Osteoblast (primary cell): ENCODE results near the gene NPDC1. TPM values are rescaled to one million over a fixed set of nuclear protein-coding genes. Genes with fewer than 3 reads are reported as not detected.

Experiments used
- DNase-seq: peaks from one replicate; pipeline ENCODE4 v3.0.0; 2011; ENCODE audit warnings: low spot score, mixed read lengths; ENCODE audit not compliant: insufficient read length; ENCODE audit errors: missing footprints
- H2AFZ ChIP-seq: 2 replicates; pipeline ENCODE4 v1.6.0; 2011; ENCODE audit warnings: mild to moderate bottlenecking, low read length
- H3K27ac ChIP-seq: 2 replicates; pipeline ENCODE4 v1.5.1; 2011; ENCODE audit warnings: mild to moderate bottlenecking, low read depth, low read length, moderate library complexity
- H3K27me3 ChIP-seq: 2 replicates; pipeline ENCODE4 v1.6.0; 2012; ENCODE audit warnings: mild to moderate bottlenecking, control low read depth, inconsistent platforms, low read length, moderate library complexity; ENCODE audit not compliant: insufficient read depth
- H3K36me3 ChIP-seq: 2 replicates; pipeline ENCODE4 v1.5.1; 2011; ENCODE audit warnings: mild to moderate bottlenecking, low read length, control low read depth, moderate library complexity; ENCODE audit not compliant: insufficient read depth
- H3K4me1 ChIP-seq: 2 replicates; pipeline ENCODE4 v1.5.1; 2011; ENCODE audit warnings: mild to moderate bottlenecking, low read length, control low read depth, moderate library complexity; ENCODE audit not compliant: insufficient read depth
- H3K4me2 ChIP-seq: 2 replicates; pipeline ENCODE4 v1.6.0; 2011; ENCODE audit warnings: mild to moderate bottlenecking, low read length; ENCODE audit not compliant: insufficient read depth
- H3K4me3 ChIP-seq: fragments of 200-600 bp; sonication (generic); 3 replicates; pipeline ENCODE4 v1.5.1; 2012; ENCODE audit warnings: mild to moderate bottlenecking, low read length, inconsistent platforms; ENCODE audit not compliant: insufficient read depth
- H3K79me2 ChIP-seq: 2 replicates; pipeline ENCODE4 v1.6.0; 2012; ENCODE audit warnings: mild to moderate bottlenecking, low read length, control low read depth, inconsistent platforms; ENCODE audit not compliant: insufficient read depth
- H3K9me3 ChIP-seq: 2 replicates; pipeline ENCODE4 v1.5.1; 2011; ENCODE audit warnings: low read depth, low read length, control low read depth
- H4K20me1 ChIP-seq: 2 replicates; pipeline ENCODE4 v1.6.0; 2012; ENCODE audit warnings: mild to moderate bottlenecking, low read length, control low read depth; ENCODE audit not compliant: insufficient read depth
- CTCF ChIP-seq: IDR thresholded peaks from 2 replicates; pipeline ENCODE4 v1.5.1; 2011; ENCODE audit warnings: mild to moderate bottlenecking, low read depth, low read length, moderate library complexity; ENCODE audit errors: extremely low read depth
- total RNA-seq: library from RNA; depleted of rRNA; stranded (reverse); fragments of >200 nt; gene quantifications from 2 replicates; pipeline ENCODE4 v1.2.3, GENCODE V29; 2012

Gene NPDC1
- total RNA-seq, 1 donor, result 10.1 TPM

GRCh38 chr9:137087409-137087925 lies 41.5 kb upstream of the NPDC1 start:
- Histone ChIP-seq H3K9me3 (no peaks in the 10 kb centered on the region), H3K27ac (peak overlapping the region; percentile 46)

DNA sequence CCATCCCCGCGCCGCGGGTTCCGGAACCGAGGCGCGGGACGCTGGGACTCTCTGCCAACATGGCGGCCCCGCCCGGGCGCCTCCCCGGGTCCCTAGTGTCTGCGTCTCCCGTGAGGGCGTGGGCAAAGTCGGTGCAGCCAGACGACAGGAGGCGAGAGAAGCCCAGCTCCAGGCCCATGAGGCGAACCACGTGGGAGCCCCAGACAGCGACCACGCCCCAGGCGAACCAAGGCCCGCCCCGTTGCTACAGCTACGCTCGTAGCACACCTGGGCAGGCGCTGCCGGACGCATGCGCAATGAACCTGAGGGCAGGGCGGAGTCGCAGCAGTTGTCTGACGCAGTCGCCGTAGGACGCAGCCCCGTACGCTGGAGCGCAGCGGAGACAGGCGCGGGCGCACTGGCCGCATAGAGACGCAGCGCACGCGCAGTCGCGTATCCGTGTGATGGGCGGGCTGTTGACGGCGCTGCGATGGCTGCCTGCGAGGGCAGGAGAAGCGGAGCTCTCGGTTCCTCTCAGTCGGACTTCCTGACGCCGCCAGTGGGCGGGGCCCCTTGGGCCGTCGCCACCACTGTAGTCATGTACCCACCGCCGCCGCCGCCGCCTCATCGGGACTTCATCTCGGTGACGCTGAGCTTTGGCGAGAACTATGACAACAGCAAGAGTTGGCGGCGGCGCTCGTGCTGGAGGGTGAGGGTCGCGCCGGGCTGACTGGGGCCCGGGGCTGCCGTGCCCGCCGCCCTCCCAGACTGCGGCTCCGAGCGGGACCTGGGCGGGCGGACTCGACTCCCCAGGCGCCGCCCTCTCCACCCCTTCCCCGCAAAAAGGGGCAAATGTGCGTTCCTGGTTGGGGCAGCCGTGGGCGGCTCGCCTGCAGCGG lies 40.8 kb upstream of the NPDC1 start, which contains the start of gene MAN1B1:
MAN1B1 (plus strand) TSS at position 455 of the 878 bp plus-strand sequence; CDS start at position 470, 15 bp downstream.
- peaks cover 22% of the 10 kb centered on the region for H3K36me3 ChIP-seq
- H3K27ac ChIP-seq, result peak within 1 kb of the TSS; percentile 73
- H4K20me1 ChIP-seq, result peaks cover 5% of the 10 kb centered on the region
- no peaks in the 10 kb centered on the region for H3K27me3 ChIP-seq
- H3K79me2 ChIP-seq, result peaks cover 31% of the 10 kb centered on the region
- peak within 1 kb of the TSS; percentile 93 for H3K4me3 ChIP-seq
- peak; percentile 100 for DNase-seq
- H2AFZ ChIP-seq, result peak within 1 kb of the TSS; percentile 85
- H3K9me3 ChIP-seq, result no peaks in the 10 kb centered on the region
- TF ChIP-seq CTCF, result no peak
- peak within 1 kb of the TSS; percentile 98 for H3K4me2 ChIP-seq
- H3K4me1 ChIP-seq, result peaks cover 44% of the 10 kb centered on the region

More at GRCh38 chr9:137087409-137087925, 41.5 kb upstream of the NPDC1 start:
- peak overlapping the region; percentile 93 for H3K4me3 ChIP-seq
- no peaks in the 10 kb centered on the region for H3K27me3 ChIP-seq
- peaks cover 22% of the 10 kb centered on the region for H3K36me3 ChIP-seq
- peaks cover 43% of the 10 kb centered on the region for H3K4me1 ChIP-seq
- H4K20me1 ChIP-seq, result peaks cover 5% of the 10 kb centered on the region
- peak overlapping the region; percentile 85 for H2AFZ ChIP-seq
- DNase-seq, result peak; percentile 72
- peak overlapping the region; percentile 98 for H3K4me2 ChIP-seq
- peaks cover 26% of the 10 kb centered on the region for H3K79me2 ChIP-seq
- TF ChIP-seq CTCF, result no peak

DNA sequence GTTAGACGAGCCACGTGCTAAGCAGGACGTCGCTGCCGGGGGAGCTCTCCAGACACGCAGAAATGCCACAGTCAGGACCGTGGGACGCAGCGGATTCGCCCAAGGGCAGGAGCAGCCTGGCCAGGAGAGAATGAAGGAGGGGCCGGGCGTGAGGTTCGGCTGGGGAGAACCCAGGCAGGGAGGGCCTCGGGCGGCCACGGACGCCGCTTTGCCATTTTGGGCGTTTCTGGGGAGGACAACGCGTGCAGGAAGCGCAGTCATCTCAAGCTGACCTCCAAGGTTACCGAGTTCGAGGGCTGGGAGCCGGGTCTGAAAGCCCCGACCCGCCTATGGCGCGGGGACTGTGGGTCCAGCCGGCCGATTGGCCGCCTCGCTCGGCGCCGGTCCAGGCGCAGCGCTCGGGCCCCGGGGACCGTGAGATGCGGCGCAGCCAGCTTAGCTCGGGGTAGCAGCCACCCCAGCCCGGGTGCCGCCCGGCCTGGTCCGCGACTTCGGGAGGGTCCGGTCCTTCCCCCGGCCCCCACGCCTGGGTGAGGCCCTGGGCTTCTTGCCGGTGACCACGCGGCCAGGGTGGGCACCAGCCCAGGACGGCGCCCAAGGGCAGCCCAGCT lies 40.0 kb upstream of the NPDC1 start:
- Histone ChIP-seq H3K4me1 (peaks cover 44% of the 10 kb centered on the region), H3K36me3 (peaks cover 24% of the 10 kb centered on the region)
- DNase-seq, result peak; percentile 90

More for the DNA sequence above, 40.0 kb upstream of the NPDC1 start:
- Histone ChIP-seq H3K27me3 (no peaks in the 10 kb centered on the region), H3K27ac (peak overlapping the region; percentile 73), H3K79me2 (peaks cover 33% of the 10 kb centered on the region), H3K4me3 (peak overlapping the region; percentile 93), H4K20me1 (peaks cover 2% of the 10 kb centered on the region), H3K4me2 (peak overlapping the region; percentile 98), H3K9me3 (no peaks in the 10 kb centered on the region), H2AFZ (peak overlapping the region; percentile 63)
- TF ChIP-seq CTCF, result no peak
